Type B pancreatic cell (in vitro differentiated cells): Measurements from ENCODE around the gene MAK. TPM values are rescaled to one million over a fixed set of nuclear protein-coding genes. Genes with fewer than 3 reads are reported as not detected.
"Not testable (repeated sequence)": the region's sequence is repeated elsewhere in the genome, so short reads cannot be mapped to it uniquely, and the experiment has no call there.

Experiments
- DNase-seq: peaks from one replicate; pipeline ENCODE4 v3.0.0; 2021; ENCODE audit warnings: mixed read lengths; ENCODE audit not compliant: unreplicated experiment; ENCODE audit errors: extremely low spot score
- H3K27ac Mint-ChIP-seq: 2 replicates; pipeline ENCODE4 v1.8.0; 2021; ENCODE audit warnings: mild to moderate bottlenecking, mixed read lengths
- H3K27me3 Mint-ChIP-seq: 2 replicates; pipeline ENCODE4 v1.8.0; 2021; ENCODE audit warnings: mixed read lengths
- H3K36me3 Mint-ChIP-seq: 2 replicates; pipeline ENCODE4 v1.8.0; 2021; ENCODE audit warnings: mixed read lengths
- H3K4me1 Mint-ChIP-seq: one replicate; pipeline ENCODE4 v1.8.0; 2021; ENCODE audit warnings: mixed read lengths; ENCODE audit not compliant: unreplicated experiment
- H3K4me3 Mint-ChIP-seq: 2 replicates; pipeline ENCODE4 v1.8.0; 2021; ENCODE audit warnings: mild to moderate bottlenecking, mixed read lengths
- H3K9me3 Mint-ChIP-seq: 2 replicates; pipeline ENCODE4 v1.8.0; 2021; ENCODE audit warnings: mixed read lengths
- CTCF ChIP-seq: fragments of 200-600 bp; sonication (generic); conservative IDR thresholded peaks from 2 replicates; pipeline ENCODE4 v1.5.0; 2021; ENCODE audit warnings: antibody characterized with exemption, mild to moderate bottlenecking
- total RNA-seq: library from RNA; stranded (reverse); gene quantifications from 2 replicates; pipeline ENCODE4 v1.2.1, GENCODE V29; 2021; ENCODE audit warnings: low replicate concordance

Gene MAK
- total RNA-seq, 1 donor from 2014 or later: 1.6 TPM

- DNase-seq: no peak
- peaks cover 8% of the 10 kb centered on the region for H3K36me3 Mint-ChIP-seq
- H3K27ac Mint-ChIP-seq: peak overlapping the region; percentile 98
- H3K27me3 Mint-ChIP-seq: no peaks in the 10 kb centered on the region
- peaks cover 35% of the 10 kb centered on the region for H3K4me1 Mint-ChIP-seq
- H3K4me3 Mint-ChIP-seq: peak overlapping the region; percentile 98
- no peak for TF ChIP-seq CTCF
- no peaks in the 10 kb centered on the region for H3K9me3 Mint-ChIP-seq
These were observed 116.3 kb downstream of the MAK start for GRCh38 chr6:10721850-10722569.

GRCh38 chr6:10720960-10721849, 117.1 kb downstream of the MAK start:
- peak overlapping the region; percentile 98 for H3K27ac Mint-ChIP-seq
- H3K9me3 Mint-ChIP-seq, H3K36me3 Mint-ChIP-seq, DNase-seq, H3K27me3 Mint-ChIP-seq: not testable (repeated sequence)
- H3K4me3 Mint-ChIP-seq: peak overlapping the region; percentile 98
- H3K4me1 Mint-ChIP-seq: peaks cover 35% of the 10 kb centered on the region

DNA sequence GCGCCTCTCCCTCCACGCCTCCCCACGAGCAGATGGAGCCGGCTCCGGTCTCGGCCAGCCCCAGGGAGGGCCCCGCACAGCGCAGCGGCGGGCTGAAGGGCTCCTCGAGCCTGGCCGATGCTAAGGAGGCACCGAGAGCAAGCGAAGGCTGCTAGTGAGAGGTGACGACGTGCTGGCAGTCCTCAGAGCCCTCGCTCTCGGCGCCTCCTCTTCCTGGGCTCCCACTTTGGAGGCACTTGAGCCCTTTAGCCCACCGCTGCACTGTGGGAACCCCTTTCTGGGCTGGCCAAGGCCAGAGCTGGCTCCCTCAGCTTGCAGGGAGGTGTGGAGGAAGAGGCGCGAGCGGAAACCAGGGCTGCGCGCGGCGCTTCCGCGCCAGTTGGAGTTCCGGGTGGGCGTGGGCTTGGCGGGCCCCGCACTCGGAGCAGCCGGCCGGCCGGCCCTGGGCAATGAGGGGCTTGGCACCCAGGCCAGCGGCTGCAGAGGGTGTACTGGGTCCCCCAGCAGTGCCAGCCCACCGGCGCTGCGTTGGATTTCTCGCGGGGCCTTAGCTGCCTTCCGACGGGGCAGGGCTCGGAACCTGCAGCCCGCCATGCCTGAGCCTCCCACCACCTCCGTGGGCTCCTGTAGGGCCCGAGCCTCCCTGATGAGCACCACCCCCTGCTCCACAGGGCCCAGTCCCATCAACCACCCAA, 117.9 kb downstream of the MAK start:
- no peaks in the 10 kb centered on the region for H3K9me3 Mint-ChIP-seq
- DNase-seq: no peak
- no peak overlapping the region for H3K4me3 Mint-ChIP-seq
- H3K36me3 Mint-ChIP-seq: peaks cover 2% of the 10 kb centered on the region
- H3K27me3 Mint-ChIP-seq: no peaks in the 10 kb centered on the region
- no peak overlapping the region for H3K27ac Mint-ChIP-seq
- no peak for TF ChIP-seq CTCF
- H3K4me1 Mint-ChIP-seq: peaks cover 31% of the 10 kb centered on the region

DNA sequence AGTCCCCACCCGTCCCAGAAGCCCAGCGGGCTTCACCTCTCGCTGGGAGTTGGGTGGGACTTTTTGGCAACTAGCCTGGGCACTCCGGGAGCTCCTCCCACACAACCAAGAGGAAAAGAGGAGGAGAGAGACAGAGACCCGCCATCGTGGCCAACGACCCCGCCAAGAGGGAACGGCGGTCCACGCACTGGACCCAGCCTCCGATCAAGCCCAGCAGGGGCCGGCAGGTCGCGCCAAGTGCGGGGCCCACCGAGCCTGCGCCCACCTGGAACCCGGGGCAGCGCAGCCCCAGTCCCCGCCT, 118.4 kb downstream of the MAK start:
- DNase-seq: no peak
- H3K4me1 Mint-ChIP-seq: peaks cover 26% of the 10 kb centered on the region
- no peak overlapping the region for H3K27ac Mint-ChIP-seq
- no peaks in the 10 kb centered on the region for H3K27me3 Mint-ChIP-seq
- H3K9me3 Mint-ChIP-seq: no peaks in the 10 kb centered on the region
- TF ChIP-seq CTCF: no peak
- no peaks in the 10 kb centered on the region for H3K36me3 Mint-ChIP-seq
- no peak overlapping the region for H3K4me3 Mint-ChIP-seq

GRCh38 chr6:10719296-10719963, 118.9 kb downstream of the MAK start:
- no peak for TF ChIP-seq CTCF
- no peaks in the 10 kb centered on the region for H3K9me3 Mint-ChIP-seq
- H3K27me3 Mint-ChIP-seq: no peaks in the 10 kb centered on the region
- H3K36me3 Mint-ChIP-seq: no peaks in the 10 kb centered on the region
- DNase-seq: no peak
- H3K4me1 Mint-ChIP-seq: peaks cover 24% of the 10 kb centered on the region
- H3K27ac Mint-ChIP-seq: no peak overlapping the region
- H3K4me3 Mint-ChIP-seq: no peak overlapping the region
